Forelimb muscle (tissue), 1 donor: Measurements from ENCODE around the gene HSPG2. TPM values are rescaled to one million over a fixed set of nuclear protein-coding genes. Genes with fewer than 3 reads are reported as not detected.

ENCODE experiments used
- DNase-seq: peaks from one replicate; pipeline ENCODE4 v3.0.0-alpha.2; 2013; ENCODE audit warnings: low read depth
- polyA plus RNA-seq: library from polyadenylated mRNA; unstranded; fragments of 120-200 nt; gene quantifications from one replicate; pipeline ENCODE4 v1.2.1, GENCODE V29; 2013; ENCODE audit not compliant: insufficient read length

The HSPG2 gene
- polyA plus RNA-seq, 1 donor = 223 TPM

- no peak for DNase-seq
These were observed 91.2 kb downstream of the HSPG2 start for GRCh38 chr1:21845646-21846641.

- no peak for DNase-seq
These were observed 93.1 kb downstream of the HSPG2 start for GRCh38 chr1:21843996-21844395.

DNA sequence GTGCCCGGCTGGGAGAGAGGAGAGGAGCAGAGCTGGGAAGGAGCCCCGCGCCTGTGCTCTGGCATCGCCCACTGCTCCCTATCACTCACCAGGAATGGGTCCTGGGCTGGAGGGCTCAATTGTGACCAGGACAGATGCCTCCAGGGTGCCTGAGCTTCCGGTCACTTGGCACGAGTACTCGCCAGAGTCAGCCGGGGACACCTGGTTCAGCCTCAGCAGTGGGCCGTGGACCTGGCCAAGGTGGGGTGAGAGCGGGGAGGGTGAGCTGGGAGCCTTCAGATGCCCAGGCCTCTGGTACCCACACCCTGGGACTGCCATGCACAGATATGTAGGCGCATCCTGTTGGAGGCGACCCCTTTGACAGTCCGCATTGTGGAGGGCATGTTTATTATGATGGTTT is 93.9 kb downstream of the HSPG2 start:
- no peak for DNase-seq

- no peak for DNase-seq
These were observed 94.4 kb downstream of the HSPG2 start for GRCh38 chr1:21842606-21843162.

DNA sequence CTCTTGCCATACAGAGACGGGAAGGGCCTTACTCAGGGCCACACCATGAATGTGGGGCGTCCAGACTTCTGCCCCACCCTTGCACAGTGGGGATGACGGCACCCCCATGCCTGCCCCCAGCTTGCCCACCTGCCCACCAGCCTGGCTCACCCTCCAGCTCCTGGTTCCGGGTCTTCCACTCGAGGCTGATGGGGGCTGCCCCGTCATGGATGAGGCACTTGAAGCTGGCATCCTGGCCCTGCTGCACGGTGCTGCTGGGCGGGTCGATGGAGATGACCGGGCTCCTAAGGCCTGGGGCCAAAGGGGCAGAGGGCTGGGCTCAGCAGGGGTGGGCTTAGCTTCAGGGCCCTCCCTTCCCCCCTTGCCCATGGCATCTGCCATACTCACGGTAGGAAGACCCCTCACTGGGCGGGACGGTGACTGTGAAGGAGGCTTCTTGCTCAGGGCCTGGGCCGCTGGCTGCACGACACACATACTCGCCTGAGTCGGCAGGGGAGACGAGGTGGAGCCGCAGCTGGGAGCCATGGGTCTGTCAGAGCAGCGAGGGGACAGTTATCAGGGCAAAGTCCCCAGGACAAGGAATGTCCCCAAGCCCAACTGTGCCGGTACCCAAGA is 95.2 kb downstream of the HSPG2 start:
- no peak for DNase-seq

GRCh38 chr1:21840981-21841380 is 96.1 kb downstream of the HSPG2 start:
- no peak for DNase-seq

- no peak for DNase-seq
These were observed 97.6 kb downstream of the HSPG2 start for GRCh38 chr1:21839337-21840037.

DNA sequence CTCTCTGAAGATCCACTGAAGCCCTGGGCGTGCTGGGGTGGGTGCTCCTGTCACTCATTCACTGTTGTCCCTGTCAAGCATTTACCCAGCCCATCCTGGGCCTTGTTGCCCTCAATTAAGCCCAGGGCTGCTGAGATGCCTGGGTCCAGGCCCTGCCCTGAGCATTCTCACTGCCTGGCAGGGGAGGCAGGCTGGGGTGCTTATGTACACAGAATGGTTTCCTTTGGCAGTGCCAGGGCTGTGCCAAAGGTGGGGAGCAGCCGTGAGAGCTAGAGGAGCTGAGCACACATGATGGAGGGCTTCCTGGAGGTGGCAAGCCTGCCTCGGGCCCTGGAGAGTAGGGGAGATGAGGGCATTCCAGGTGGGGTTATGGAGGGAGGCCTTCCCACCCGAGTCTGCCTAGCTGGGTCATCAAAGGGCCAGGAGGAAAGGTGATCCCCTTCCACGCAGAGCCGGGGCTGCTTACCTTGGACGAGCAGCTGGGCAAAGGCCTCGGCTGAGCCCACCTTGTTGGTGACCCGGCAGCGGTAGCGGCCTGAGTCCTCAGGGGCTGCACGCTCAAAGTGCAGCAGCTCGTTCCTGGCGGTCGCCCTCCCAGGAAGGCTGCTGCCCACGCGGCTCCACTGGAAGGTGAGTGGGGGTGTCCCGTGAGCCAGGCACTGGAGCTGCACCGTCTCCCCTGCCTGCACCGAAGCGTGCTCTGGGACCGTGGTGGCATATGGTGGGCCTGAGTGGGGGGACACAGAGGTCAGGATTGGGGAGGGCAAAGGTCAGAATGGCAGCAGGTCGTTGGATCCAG is 98.6 kb downstream of the HSPG2 start:
- no peak for DNase-seq

- DNase-seq = no peak
These were observed 99.6 kb downstream of the HSPG2 start for GRCh38 chr1:21837476-21837875.

- DNase-seq = no peak
These were observed 100.4 kb downstream of the HSPG2 start for GRCh38 chr1:21836729-21837128.

GRCh38 chr1:21836010-21836409 is 101.1 kb downstream of the HSPG2 start:
- DNase-seq = no peak

DNA sequence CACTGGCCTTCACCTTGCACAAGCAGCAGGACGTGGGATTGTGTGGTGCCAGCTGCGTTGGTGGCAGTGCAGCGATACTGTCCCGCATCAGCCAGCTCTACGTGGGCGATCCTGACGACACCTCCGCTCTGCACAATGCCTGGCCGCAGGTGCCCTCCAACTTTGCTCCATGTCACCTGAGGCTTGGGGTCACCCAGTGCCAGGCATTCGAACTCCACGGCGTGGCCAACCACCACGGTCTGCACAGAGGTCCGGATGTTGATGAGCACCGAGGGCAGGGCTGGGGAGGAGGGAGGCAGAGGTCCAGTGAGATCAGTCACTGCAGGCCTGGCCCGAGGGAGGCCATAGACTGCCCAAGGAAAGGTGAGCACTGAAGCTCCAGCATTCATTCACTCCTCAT is 102.4 kb downstream of the HSPG2 start:
- no peak for DNase-seq

GRCh38 chr1:21834094-21834493 is 103.0 kb downstream of the HSPG2 start:
- no peak for DNase-seq

DNA sequence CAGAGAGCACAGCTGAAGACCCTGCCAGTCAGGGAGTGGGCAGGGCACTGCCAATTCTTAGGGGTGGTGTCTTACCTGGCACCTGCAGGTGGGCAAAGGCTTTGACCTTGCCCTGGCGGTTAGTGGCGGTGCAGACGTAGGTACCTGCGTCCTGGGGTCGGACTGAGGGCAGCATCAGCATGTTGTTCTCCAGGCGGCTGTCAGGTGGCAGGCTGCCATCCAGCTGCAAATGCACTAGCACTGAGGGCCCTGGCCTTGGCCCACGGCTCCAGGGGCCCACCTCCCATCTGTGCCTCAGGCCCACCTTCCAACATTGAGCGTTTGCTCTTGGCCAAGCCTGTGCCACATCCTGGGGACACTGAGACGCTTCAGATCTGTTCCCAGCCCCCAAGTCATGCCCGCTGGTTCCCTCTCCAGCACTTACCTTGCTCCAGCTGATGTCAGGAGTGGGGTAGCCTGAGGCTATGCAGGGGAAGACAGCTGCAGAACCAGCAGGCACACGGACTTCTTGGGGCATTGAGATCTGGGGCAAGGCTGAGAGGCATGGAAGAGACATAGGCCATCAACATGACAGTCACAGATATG is 103.6 kb downstream of the HSPG2 start:
- no peak for DNase-seq

- no peak for DNase-seq
These were observed 105.6 kb downstream of the HSPG2 start for GRCh38 chr1:21831454-21831970.

DNA sequence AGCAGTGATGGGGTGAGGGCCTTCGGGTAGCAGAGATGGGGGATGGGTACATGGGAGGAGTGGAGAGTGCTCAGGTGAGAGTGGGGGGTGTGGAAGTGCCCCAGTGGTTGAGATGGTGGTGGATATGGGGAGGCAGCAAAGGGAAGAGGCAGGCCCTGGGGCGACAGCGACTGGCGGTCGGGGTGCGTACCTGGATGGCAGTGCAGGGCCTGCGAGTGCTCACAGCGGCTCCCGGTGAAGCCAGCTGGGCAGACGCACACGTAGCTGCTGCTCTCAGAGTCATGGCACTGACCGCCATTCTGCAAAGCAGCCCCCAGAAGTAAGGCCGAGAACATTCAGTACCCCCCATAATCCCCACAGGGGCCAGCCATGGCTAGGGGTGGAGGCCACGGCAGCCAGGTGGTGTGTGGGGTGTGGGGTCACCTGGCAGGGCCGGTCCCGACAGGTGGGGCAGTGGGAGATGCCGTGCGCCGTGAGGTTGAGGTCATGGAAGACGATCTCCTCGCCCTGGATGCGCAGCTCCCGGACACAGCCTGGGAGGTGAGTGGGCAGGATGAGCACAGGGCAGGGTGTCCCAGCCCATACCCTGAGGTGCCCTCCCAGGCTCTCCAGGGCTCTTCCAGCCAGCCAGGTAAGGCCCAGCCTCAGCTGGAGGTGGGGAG is 106.2 kb downstream of the HSPG2 start:
- DNase-seq = no peak

DNA sequence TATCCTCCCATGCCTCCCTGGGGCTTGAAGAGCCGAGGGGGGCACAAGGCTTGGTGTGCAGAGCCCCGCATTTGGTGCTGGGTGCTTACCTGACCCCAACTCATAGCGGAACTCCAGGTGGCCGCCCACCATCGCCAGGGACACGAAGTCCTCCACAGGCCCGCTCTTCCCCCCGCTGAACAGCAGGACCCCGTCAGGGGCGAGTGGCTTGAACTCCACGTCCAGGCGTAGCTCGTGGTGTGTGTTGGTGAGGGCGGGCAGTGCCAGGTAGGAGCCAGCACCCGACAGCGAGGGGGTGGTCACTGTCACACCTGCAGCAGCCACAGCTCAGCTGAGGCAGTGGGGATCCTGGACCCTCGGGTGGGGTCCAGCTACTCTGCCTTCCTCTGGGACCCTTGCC is 107.8 kb downstream of the HSPG2 start:
- DNase-seq = no peak

DNA sequence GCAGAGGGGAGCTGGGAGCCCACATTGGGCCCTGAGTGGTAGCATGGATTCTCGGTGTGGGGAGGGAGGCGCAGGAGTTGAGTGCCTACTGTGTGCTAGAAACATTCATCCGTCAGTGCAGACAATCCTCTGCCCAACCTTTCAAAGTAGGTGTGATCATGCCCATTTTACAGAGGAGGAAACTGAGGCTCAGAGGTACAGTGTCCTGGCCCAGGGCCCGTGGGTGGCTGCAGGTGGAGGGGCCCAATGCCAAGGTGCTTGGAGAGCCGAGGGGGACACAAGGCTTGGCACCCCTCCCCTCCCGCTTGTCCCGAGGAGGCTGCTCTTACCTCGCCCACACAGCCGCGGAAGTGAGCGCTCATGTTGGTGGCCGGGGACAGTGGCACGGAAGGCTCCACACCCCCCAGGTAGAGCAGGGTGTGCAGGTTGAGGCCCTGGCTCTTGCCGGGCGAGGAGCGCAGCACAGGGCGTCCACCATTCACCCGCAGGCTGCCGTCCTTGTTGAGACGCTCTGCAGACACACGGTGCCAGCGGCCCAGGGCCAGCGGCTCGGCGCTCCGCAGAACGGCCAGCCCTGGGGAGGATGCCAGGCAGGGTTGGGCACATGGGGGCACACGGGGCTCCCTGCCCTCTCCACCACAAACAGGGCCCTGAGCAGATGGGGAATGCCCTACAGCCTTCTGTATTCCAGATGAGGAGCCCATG is 108.5 kb downstream of the HSPG2 start:
- DNase-seq = no peak

DNA sequence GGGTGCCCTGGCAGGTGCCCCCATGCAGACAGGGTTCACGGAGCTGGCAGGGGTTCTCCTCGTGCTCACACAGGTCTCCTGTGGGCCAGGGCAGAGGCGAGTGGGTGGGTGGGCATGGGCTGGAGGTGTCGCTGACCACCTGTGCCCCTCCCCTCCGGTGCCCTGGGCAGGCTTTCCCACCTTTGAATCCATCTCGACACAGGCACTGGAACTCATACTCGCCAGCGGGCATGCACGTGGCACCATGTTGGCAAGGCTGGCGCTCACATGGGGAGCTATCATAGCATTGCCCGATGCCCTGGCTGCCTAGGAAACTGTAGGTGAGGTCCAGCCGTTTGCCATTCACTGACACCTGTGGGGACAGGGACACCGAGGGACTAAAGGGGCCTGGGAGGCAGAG is 109.0 kb downstream of the HSPG2 start:
- no peak for DNase-seq
